SJSA1 (cell line): ENCODE data around the gene SEMA6B. TPM values are rescaled to one million over a fixed set of nuclear protein-coding genes. Genes with fewer than 3 reads are reported as not detected.
"Not testable (repeated sequence)": the region's sequence is repeated elsewhere in the genome, so short reads cannot be mapped to it uniquely, and the experiment has no call there.

Experiments used
- DNase-seq, 2 experiments: peaks; one replicate each; pipeline ENCODE4 v3.0.0-alpha.2; 2015 to 2020; ENCODE audit warnings: low spot score in 2 of 2, low read depth in 1 of 2
- H3K27ac ChIP-seq: fragments of 250-450 bp; sonication (Bioruptor Pico); 2 replicates; pipeline ENCODE4 v1.5.1; 2020; ENCODE audit warnings: mild to moderate bottlenecking, moderate library complexity
- H3K27me3 ChIP-seq: fragments of 250-450 bp; sonication (Bioruptor Pico); replicated peaks from 2 replicates; pipeline ENCODE4 v1.5.1; 2020; ENCODE audit warnings: mild to moderate bottlenecking, moderate library complexity
- H3K36me3 ChIP-seq: fragments of 250-450 bp; sonication (Bioruptor Pico); 2 replicates; pipeline ENCODE4 v1.5.1; 2020; ENCODE audit warnings: mild to moderate bottlenecking
- H3K4me1 ChIP-seq: fragments of 250-450 bp; sonication (Bioruptor Pico); replicated peaks from 2 replicates; pipeline ENCODE4 v1.6.1; 2021; ENCODE audit warnings: mild to moderate bottlenecking
- H3K4me3 ChIP-seq: fragments of 250-450 bp; sonication (Bioruptor Pico); 2 replicates; pipeline ENCODE4 v1.5.1; 2020; ENCODE audit warnings: mild to moderate bottlenecking
- H3K9me3 ChIP-seq: fragments of 250-450 bp; sonication (Bioruptor Pico); replicated peaks from 2 replicates; pipeline ENCODE4 v1.5.1; 2020; ENCODE audit warnings: mild to moderate bottlenecking
- total RNA-seq: library from RNA; depleted of rRNA; stranded (reverse); fragments of >200 nt; shearing (Covaris generic); gene quantifications from 2 replicates; pipeline ENCODE4 v1.2.3, GENCODE V29; 2014

Gene SEMA6B
- total RNA-seq, 1 experiment from 2014 or later, result 0.08 TPM

GRCh38 chr19:4527377-4527776 lies 32.1 kb downstream of the SEMA6B start:
- H3K4me1 ChIP-seq, H3K4me3 ChIP-seq, DNase-seq, H3K27ac ChIP-seq, H3K36me3 ChIP-seq, H3K9me3 ChIP-seq: not testable (repeated sequence)
- peaks cover 16% of the 10 kb centered on the region for H3K27me3 ChIP-seq

DNA sequence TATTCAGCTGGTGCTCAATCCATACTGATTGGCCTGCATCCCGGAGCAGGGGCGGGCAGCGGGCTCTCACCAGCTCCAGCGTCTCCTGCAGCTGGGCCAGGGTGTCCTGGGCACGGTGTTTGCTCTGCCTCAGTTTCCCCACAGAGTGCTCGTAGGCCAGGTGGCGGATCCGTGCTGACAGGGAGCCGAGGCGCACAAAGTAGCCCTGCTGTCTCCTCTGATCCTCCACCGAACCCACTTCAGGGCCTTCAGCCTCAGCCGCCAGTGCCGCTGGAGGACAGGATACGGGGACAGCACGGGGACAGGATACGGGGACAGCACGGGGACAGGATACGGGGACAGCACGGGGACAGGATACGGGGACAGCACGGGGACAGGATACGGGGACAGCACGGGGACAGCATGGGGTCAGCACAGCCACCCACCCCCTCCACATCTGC lies 33.9 kb downstream of the SEMA6B start:
- Histone ChIP-seq H3K36me3 (no peaks in the 10 kb centered on the region), H3K4me1 (peaks cover 3% of the 10 kb centered on the region; the same call in 1 of the 2 replicates), H3K9me3 (no peaks in the 10 kb centered on the region)

DNA sequence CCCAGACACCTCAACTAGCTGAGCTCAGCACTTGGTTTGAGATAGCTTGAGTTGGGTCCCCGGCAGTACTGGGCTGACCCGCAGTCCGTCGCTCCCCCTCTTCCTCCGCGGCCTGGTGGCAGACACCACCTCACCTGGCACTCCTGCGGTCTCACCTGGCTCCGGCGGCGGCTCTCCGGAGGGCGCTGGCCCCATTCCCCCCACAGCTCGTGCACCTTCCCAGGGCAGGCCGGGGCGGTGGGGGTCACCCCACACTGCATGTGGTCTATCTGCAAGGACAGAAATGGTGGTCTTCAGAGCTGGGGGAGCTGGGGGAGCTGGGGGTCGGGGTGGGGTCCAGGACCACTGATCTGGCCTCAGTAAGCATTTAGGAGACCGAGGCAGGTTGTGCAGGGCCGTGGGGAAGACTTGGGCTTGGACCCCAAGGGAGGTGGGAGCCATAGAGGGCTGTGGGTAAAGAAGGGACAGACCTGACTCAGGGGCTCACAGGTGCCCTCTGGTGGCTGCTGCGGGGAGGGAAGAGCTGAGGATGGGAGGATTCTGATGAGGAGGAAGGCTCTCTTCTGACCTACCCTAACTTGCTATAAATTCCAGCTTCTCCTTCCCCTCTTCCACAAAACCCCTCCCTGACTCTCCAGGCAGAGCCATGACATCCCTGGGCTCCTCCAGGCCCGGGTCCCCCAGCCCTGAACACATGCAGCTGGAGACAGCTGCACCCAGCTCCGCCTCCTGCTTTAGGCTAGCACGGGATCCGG lies 34.5 kb downstream of the SEMA6B start:
- Histone ChIP-seq H3K4me3 (no peak overlapping the region), H3K4me1 (peaks cover 3% of the 10 kb centered on the region; the same call in 1 of the 2 replicates), H3K9me3 (no peaks in the 10 kb centered on the region), H3K27ac (no peak overlapping the region), H3K27me3 (peaks cover 7% of the 10 kb centered on the region; the same call in 1 of the 2 replicates), H3K36me3 (no peaks in the 10 kb centered on the region)
- peak in 1 of 2 experiments; percentile 68 for DNase-seq

More for the DNA sequence above, 33.9 kb downstream of the SEMA6B start:
- DNase-seq, result no peak
- H3K27ac ChIP-seq, result no peak overlapping the region
- peaks cover 7% of the 10 kb centered on the region; the same call in 1 of the 2 replicates for H3K27me3 ChIP-seq
- no peak overlapping the region for H3K4me3 ChIP-seq

DNA sequence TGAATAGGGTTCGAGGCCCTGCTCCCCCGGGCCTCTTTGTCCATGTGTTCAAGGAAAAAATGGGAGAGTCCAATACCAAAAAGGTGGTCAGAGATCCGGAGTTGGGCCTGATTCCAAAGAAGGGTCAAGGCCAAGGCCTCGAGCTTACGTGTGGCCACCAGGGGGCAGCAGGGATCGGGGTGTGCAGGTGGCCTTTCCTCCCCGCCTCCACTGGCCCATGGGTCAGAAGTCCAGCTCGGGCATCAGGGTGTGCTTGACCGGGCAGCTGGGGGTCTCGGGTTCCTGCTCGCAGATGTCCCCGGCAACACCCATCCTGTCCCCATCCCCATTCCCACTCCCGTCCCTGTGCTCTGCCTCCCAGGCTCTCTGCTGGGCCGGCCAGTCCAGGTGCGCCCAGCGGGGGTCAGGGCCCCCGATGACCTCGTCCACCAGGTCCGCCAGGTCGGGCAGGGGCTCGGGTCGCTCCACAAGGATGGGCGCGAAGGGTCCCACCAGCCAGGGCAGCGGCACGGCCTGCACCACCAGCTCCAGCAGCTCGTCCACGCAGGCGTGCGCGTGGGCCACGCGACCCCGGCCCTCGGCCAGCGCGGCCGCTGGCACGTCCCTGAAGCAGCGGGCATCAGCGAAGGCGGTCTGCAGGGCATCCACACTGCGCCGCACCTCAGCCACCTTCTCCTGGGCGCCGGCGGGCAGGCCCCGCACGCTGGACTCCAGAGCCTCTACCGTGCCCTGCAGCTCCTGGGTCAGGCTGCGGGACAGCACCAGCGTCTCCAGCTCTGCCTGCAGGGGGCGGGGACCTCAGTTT lies 36.0 kb downstream of the SEMA6B start:
- H3K27me3 ChIP-seq, result 0 out of 2 replicates have a peak, but pooled peaks cover 2% of the 10 kb centered on the region

GRCh38 chr19:4522291-4523002 lies 37.0 kb downstream of the SEMA6B start:
- Histone ChIP-seq H3K36me3 (no peaks in the 10 kb centered on the region), H3K4me1 (peaks cover 3% of the 10 kb centered on the region; the same call in 1 of the 2 replicates), H3K4me3 (no peak overlapping the region), H3K9me3 (no peaks in the 10 kb centered on the region), H3K27ac (no peak overlapping the region), H3K27me3 (peaks cover 7% of the 10 kb centered on the region; the same call in 1 of the 2 replicates)
- no peak for DNase-seq

More for the DNA sequence above, 36.0 kb downstream of the SEMA6B start:
- Histone ChIP-seq H3K4me3 (no peak overlapping the region), H3K4me1 (peaks cover 3% of the 10 kb centered on the region; the same call in 1 of the 2 replicates), H3K36me3 (no peaks in the 10 kb centered on the region), H3K9me3 (no peaks in the 10 kb centered on the region), H3K27ac (no peak overlapping the region)
- peak in 1 of 2 experiments; percentile 28 for DNase-seq

DNA sequence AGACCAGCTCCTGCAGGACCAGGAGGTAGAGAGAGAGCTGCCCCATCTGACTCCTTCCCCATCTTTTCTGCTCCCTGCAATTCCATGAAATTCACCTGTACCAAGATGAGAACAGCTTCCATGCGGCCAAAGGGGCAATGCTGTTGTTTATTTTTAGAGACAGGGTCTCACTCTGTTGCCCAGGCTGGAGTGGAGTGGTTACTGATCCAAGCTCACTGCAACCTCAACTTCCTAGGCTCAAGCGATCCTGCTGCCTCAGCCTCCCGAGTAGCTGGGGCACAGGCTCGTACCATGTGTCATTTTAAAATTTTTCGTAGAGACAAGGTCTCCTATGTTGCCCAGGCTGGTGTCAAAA lies 37.6 kb downstream of the SEMA6B start:
- H3K4me1 ChIP-seq, result peaks cover 3% of the 10 kb centered on the region; the same call in 1 of the 2 replicates
- H3K27me3 ChIP-seq, result peaks cover 13% of the 10 kb centered on the region
- no peak overlapping the region for H3K27ac ChIP-seq
- DNase-seq, result no peak
- H3K36me3 ChIP-seq, result no peaks in the 10 kb centered on the region
- H3K9me3 ChIP-seq, result no peaks in the 10 kb centered on the region
- H3K4me3 ChIP-seq, result no peak overlapping the region

GRCh38 chr19:4521170-4521887 lies 38.2 kb downstream of the SEMA6B start:
- no peak for DNase-seq
- H3K27ac ChIP-seq, result no peak overlapping the region
- H3K36me3 ChIP-seq, result no peaks in the 10 kb centered on the region
- H3K4me1 ChIP-seq, result peaks cover 3% of the 10 kb centered on the region; the same call in 1 of the 2 replicates
- H3K9me3 ChIP-seq, result no peaks in the 10 kb centered on the region
- H3K4me3 ChIP-seq, result no peak overlapping the region
- peaks cover 18% of the 10 kb centered on the region for H3K27me3 ChIP-seq

DNA sequence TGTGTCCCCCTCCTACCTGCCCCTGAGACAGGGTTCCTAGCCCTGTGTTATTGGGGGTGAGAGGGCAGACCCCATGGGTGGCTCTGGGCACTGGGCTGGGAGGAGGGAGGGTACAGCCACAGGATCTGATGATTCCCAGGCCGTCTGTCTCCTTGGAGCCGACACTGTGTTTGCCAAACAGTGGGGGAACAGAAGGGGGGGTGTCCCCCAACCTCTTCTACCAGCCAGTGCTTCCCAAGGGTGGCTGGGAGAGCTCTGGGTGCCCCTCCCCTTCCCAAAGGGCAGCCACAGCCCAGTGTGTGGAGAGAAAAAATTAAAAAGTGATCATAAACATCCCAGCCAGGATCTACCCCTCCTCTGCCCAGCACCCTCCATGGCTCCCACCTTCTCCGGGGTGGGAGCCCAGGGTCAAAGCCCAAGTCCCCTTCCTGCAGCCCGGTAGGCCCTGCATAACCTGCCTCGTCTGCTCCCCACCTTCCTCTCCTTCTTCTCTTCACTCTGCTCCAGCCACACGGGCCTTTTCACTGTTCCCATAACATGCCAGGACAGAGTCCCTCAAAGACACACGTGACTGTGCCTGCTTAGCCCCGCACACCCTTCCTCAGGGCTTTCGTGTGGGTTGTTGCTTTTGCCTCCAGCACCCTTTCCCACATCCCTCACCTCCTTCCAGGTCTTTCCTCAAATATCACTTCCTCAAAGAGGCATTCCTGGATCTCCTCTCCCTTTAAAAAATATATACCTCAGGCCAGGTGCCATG lies 39.8 kb downstream of the SEMA6B start:
- peaks cover 29% of the 10 kb centered on the region for H3K27me3 ChIP-seq
- H3K9me3 ChIP-seq, result no peaks in the 10 kb centered on the region
- no peak overlapping the region for H3K4me3 ChIP-seq
- H3K4me1 ChIP-seq, result peaks cover 3% of the 10 kb centered on the region; the same call in 1 of the 2 replicates
- H3K36me3 ChIP-seq, result no peaks in the 10 kb centered on the region
- DNase-seq, result no peak
- H3K27ac ChIP-seq, result no peak overlapping the region

DNA sequence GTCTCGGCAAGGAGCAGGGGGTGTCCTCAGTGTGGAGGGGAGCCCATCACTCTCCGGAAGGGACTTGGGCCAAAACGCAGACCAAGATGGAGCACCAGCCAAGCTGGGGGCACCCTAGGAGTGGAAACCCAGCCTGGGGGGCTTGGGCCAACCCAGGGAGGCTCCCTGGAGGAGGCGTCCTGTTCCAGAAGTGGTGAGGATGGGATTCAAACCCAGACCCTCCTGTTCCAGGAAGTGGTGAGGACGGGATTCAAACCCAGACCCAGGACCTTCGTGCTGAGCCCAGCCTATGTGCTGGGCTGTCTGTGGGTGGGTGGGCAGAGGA lies 40.4 kb downstream of the SEMA6B start:
- no peak for DNase-seq
- Histone ChIP-seq H3K4me1 (peaks cover 3% of the 10 kb centered on the region; the same call in 1 of the 2 replicates), H3K36me3 (no peaks in the 10 kb centered on the region), H3K9me3 (no peaks in the 10 kb centered on the region), H3K27me3 (peaks cover 29% of the 10 kb centered on the region), H3K4me3 (no peak overlapping the region), H3K27ac (no peak overlapping the region)

- peaks cover 29% of the 10 kb centered on the region for H3K27me3 ChIP-seq
- no peak within 1 kb of the TSS for H3K4me3 ChIP-seq
- H3K36me3 ChIP-seq, result no peaks in the 10 kb centered on the region
Observed at GRCh38 chr19:4518345-4519171, 40.9 kb downstream of the SEMA6B start, which contains the start of gene PLIN4. PLIN4 (minus strand) TSS chr19:4518486; CDS start chr19:4518272, 214 bp downstream.

GRCh38 chr19:4517451-4518057 lies 41.9 kb downstream of the SEMA6B start:
- no peak for DNase-seq
- Histone ChIP-seq H3K27me3 (peaks cover 29% of the 10 kb centered on the region), H3K9me3 (no peaks in the 10 kb centered on the region), H3K4me1 (0 out of 2 replicates have a peak, but pooled peaks cover 3% of the 10 kb centered on the region), H3K27ac (no peak overlapping the region), H3K4me3 (no peak overlapping the region), H3K36me3 (no peaks in the 10 kb centered on the region)

More at GRCh38 chr19:4518345-4519171, 40.9 kb downstream of the SEMA6B start, which contains the start of gene PLIN4:
- Histone ChIP-seq H3K27ac (no peak within 1 kb of the TSS), H3K4me1 (peaks cover 3% of the 10 kb centered on the region; the same call in 1 of the 2 replicates), H3K9me3 (no peaks in the 10 kb centered on the region)
- no peak for DNase-seq
